PC-9 (cell line): ENCODE data around the gene ZNFX1.

Source experiments
- CTCF ChIP-seq: fragments of 200-600 bp; sonication (generic); conservative IDR thresholded peaks from 2 replicates; pipeline ENCODE4 v1.6.1; 2017; ENCODE audit warnings: mixed run types, antibody characterized with exemption, mild to moderate bottlenecking, moderate library complexity
- EZH2 ChIP-seq: fragments of 200-600 bp; sonication (generic); IDR thresholded peaks from 2 replicates; pipeline ENCODE4 v1.8.0; 2017; ENCODE audit warnings: antibody characterized with exemption, low read depth

- TF ChIP-seq CTCF = peak; percentile 38; the same call in 1 of the 2 replicates
- no peak for TF ChIP-seq EZH2
Observed at GRCh38 chr20:49207076-49207475, 70.8 kb downstream of the ZNFX1 start.
